Neural cell (in vitro differentiated cells): ENCODE measurements around the gene MDM2. TPM values are rescaled to one million over a fixed set of nuclear protein-coding genes. Genes with fewer than 3 reads are reported as not detected.

Source experiments
- H2AFZ ChIP-seq: fragments of 200-600, 300-800 bp; sonication (generic), shearing (Covaris generic); 2 replicates; pipeline ENCODE4 v1.6.0; 2014; ENCODE audit warnings: low read depth, mild to moderate bottlenecking, antibody characterized with exemption, low read length, moderate library complexity
- H3F3A ChIP-seq: fragments of 200-600 bp; shearing (Covaris generic); 2 replicates; pipeline ENCODE4 v1.6.1; 2016; ENCODE audit warnings: mild to moderate bottlenecking, moderate library complexity, mixed read lengths, antibody characterized with exemption, low read length; ENCODE audit not compliant: insufficient read depth, poor library complexity, severe bottlenecking
- H3K27ac ChIP-seq: fragments of 200-600, 300-800 bp; sonication (generic), shearing (Covaris generic); 2 replicates; pipeline ENCODE4 v1.5.1; 2014; ENCODE audit warnings: mild to moderate bottlenecking, low read length, moderate library complexity
- H3K27me3 ChIP-seq: fragments of 300-800, 200-600 bp; sonication (generic), shearing (Covaris generic); 2 replicates; pipeline ENCODE4 v1.6.0; 2014; ENCODE audit warnings: mild to moderate bottlenecking, low read depth, low read length, moderate library complexity; ENCODE audit not compliant: insufficient read depth
- H3K36me3 ChIP-seq: fragments of 300-800, 200-600 bp; sonication (generic), shearing (Covaris generic); 2 replicates; pipeline ENCODE4 v1.5.1; 2014; ENCODE audit warnings: mild to moderate bottlenecking, antibody characterized with exemption, low read length, moderate library complexity; ENCODE audit not compliant: insufficient read depth
- H3K4me2 ChIP-seq: fragments of 300-800, 200-600 bp; sonication (generic), shearing (Covaris generic); 2 replicates; pipeline ENCODE4 v1.6.0; 2014; ENCODE audit warnings: mild to moderate bottlenecking, low read length
- H3K4me3 ChIP-seq: fragments of 300-800, 200-600 bp; sonication (generic), shearing (Covaris generic); 2 replicates; pipeline ENCODE4 v1.5.1; 2014; ENCODE audit warnings: mild to moderate bottlenecking, low read length, moderate library complexity
- H3K79me2 ChIP-seq: fragments of 200-600 bp; shearing (Covaris generic); replicated peaks from 2 replicates; pipeline ENCODE4 v1.6.0; 2014; ENCODE audit warnings: mild to moderate bottlenecking, low read length, moderate library complexity; ENCODE audit not compliant: insufficient read depth
- H3K9ac ChIP-seq: fragments of 300-800, 200-600 bp; sonication (generic), shearing (Covaris generic); 2 replicates; pipeline ENCODE4 v1.6.1; 2016; ENCODE audit warnings: mild to moderate bottlenecking, low read length, mixed read lengths
- H3K9me2 ChIP-seq: fragments of 200-600 bp; shearing (Covaris generic); 2 replicates; pipeline ENCODE4 v1.6.1; 2016; ENCODE audit warnings: mild to moderate bottlenecking, low read length, mixed read lengths; ENCODE audit not compliant: insufficient read depth
- H3K9me3 ChIP-seq: fragments of 200-600, 300-800 bp; sonication (generic), shearing (Covaris generic); 2 replicates; pipeline ENCODE4 v1.6.1; 2016; ENCODE audit warnings: mild to moderate bottlenecking, mixed run types, low read length, moderate library complexity, mixed read lengths
- H4K20me1 ChIP-seq: fragments of 200-600 bp; shearing (Covaris generic); 2 replicates; pipeline ENCODE4 v1.6.1; 2016; ENCODE audit warnings: mild to moderate bottlenecking, mixed run types; ENCODE audit not compliant: insufficient read depth
- CTCF ChIP-seq: fragments of 450-650 bp; IDR thresholded peaks from 2 replicates; pipeline ENCODE4 v1.5.1; 2014; ENCODE audit warnings: antibody characterized with exemption, mild to moderate bottlenecking, moderate library complexity; ENCODE audit not compliant: poor library complexity, severe bottlenecking
- EP300 ChIP-seq: fragments of 450-650 bp; conservative IDR thresholded peaks from 2 replicates; pipeline ENCODE4 v1.6.1; 2014; ENCODE audit warnings: antibody characterized with exemption, mild to moderate bottlenecking, moderate library complexity; ENCODE audit not compliant: poor library complexity, severe bottlenecking
- EZH2 ChIP-seq: fragments of 200-600, 300-800 bp; shearing (Covaris generic), sonication (generic); IDR thresholded peaks from 2 replicates; pipeline ENCODE4 v1.6.1; 2014; ENCODE audit warnings: antibody characterized with exemption, low read length, borderline replicate concordance, mild to moderate bottlenecking; ENCODE audit not compliant: insufficient read depth, poor library complexity, severe bottlenecking
- MXI1 ChIP-seq: fragments of 450-650 bp; conservative IDR thresholded peaks from 2 replicates; pipeline ENCODE4 v1.6.1; 2014; ENCODE audit warnings: antibody characterized with exemption, mild to moderate bottlenecking; ENCODE audit not compliant: poor library complexity, severe bottlenecking
- POLR2AphosphoS5 ChIP-seq: IDR thresholded peaks from 2 replicates; pipeline ENCODE4 v1.6.1; 2012
- RAD21 ChIP-seq: fragments of 450-650 bp; conservative IDR thresholded peaks from 2 replicates; pipeline ENCODE4 v1.6.1; 2014; ENCODE audit warnings: antibody characterized with exemption, mild to moderate bottlenecking, moderate library complexity
- REST ChIP-seq: IDR thresholded peaks from 2 replicates; pipeline ENCODE4 v1.6.1; 2012; ENCODE audit warnings: borderline replicate concordance
- SMC3 ChIP-seq: fragments of 450-650 bp; conservative IDR thresholded peaks from 2 replicates; pipeline ENCODE4 v1.6.1; 2014; ENCODE audit warnings: antibody characterized with exemption, mild to moderate bottlenecking, moderate library complexity; ENCODE audit not compliant: poor library complexity
- TAF1 ChIP-seq: IDR thresholded peaks from 2 replicates; pipeline ENCODE4 v1.6.1; 2012; ENCODE audit warnings: low read depth
- polyA plus RNA-seq: library from polyadenylated mRNA; depleted of rRNA; stranded (reverse); fragments of >200 nt; gene quantifications from 2 replicates; pipeline ENCODE4 v1.2.3, GENCODE V29; 2014

MDM2 gene
- polyA plus RNA-seq, 1 donor from 2014 or later, result 37.5 TPM

- H4K20me1 ChIP-seq, result no peaks in the 10 kb centered on the region
- H3K79me2 ChIP-seq, result peaks cover 6% of the 10 kb centered on the region
- H3K36me3 ChIP-seq, result peaks cover 10% of the 10 kb centered on the region
- H3K27ac ChIP-seq, result no peak overlapping the region
- H3K9me2 ChIP-seq, result no peaks in the 10 kb centered on the region
- TF ChIP-seq RAD21, result no peak
- no peak overlapping the region for H3K9ac ChIP-seq
- H3K9me3 ChIP-seq, result no peaks in the 10 kb centered on the region
- no peak overlapping the region for H2AFZ ChIP-seq
- H3F3A ChIP-seq, result no peaks in the 10 kb centered on the region
- no peak overlapping the region for H3K4me3 ChIP-seq
- no peaks in the 10 kb centered on the region for H3K27me3 ChIP-seq
- no peak overlapping the region for H3K4me2 ChIP-seq
These were observed 16.2 kb downstream of the MDM2 start for GRCh38 chr12:68824131-68824530.

- no peaks in the 10 kb centered on the region for H4K20me1 ChIP-seq
- no peaks in the 10 kb centered on the region for H3K9me2 ChIP-seq
- H3K4me2 ChIP-seq, result no peak overlapping the region
- no peaks in the 10 kb centered on the region for H3K9me3 ChIP-seq
- no peak overlapping the region for H3K4me3 ChIP-seq
- H3K27me3 ChIP-seq, result no peaks in the 10 kb centered on the region
- no peaks in the 10 kb centered on the region for H3F3A ChIP-seq
- H3K9ac ChIP-seq, result no peak overlapping the region
- H2AFZ ChIP-seq, result no peak overlapping the region
- H3K79me2 ChIP-seq, result peaks cover 6% of the 10 kb centered on the region
- H3K27ac ChIP-seq, result no peak overlapping the region
- peaks cover 10% of the 10 kb centered on the region for H3K36me3 ChIP-seq
- no peak for TF ChIP-seq TAF1
- TF ChIP-seq CTCF, result no peak
- TF ChIP-seq SMC3, result no peak
- no peak for TF ChIP-seq REST
- TF ChIP-seq RAD21, result no peak
- TF ChIP-seq EZH2, result no peak
- TF ChIP-seq EP300, result no peak
- no peak for TF ChIP-seq POLR2AphosphoS5
- TF ChIP-seq MXI1, result no peak
These were observed 16.7 kb downstream of the MDM2 start for GRCh38 chr12:68824597-68825250.
